Neuronal stem cell (in vitro differentiated cells): ENCODE measurements around the gene DHRS13.

Experiments used
- DNase-seq: peaks from one replicate; pipeline ENCODE4 v3.0.0-alpha.2; 2013; ENCODE audit warnings: low spot score
- H2AFZ ChIP-seq: one replicate; pipeline ENCODE4 v1.6.1; 2013; ENCODE audit warnings: mild to moderate bottlenecking, low read length, inconsistent platforms
- H2AK5ac ChIP-seq: 2 replicates; pipeline ENCODE4 v1.6.1; 2013; ENCODE audit warnings: low read depth, mild to moderate bottlenecking, inconsistent platforms, low read length, moderate library complexity, mixed read lengths
- H2BK120ac ChIP-seq: 2 replicates; pipeline ENCODE4 v1.6.1; 2013; ENCODE audit warnings: low read depth, mild to moderate bottlenecking, inconsistent platforms, low read length, moderate library complexity, mixed read lengths
- H2BK12ac ChIP-seq: one replicate; pipeline ENCODE4 v1.6.1; 2013; ENCODE audit warnings: low read length, inconsistent platforms
- H2BK15ac ChIP-seq: 2 replicates; pipeline ENCODE4 v1.6.1; 2013; ENCODE audit warnings: mild to moderate bottlenecking, low read length, inconsistent platforms, mixed read lengths
- H2BK5ac ChIP-seq: one replicate; pipeline ENCODE4 v1.6.1; 2013; ENCODE audit warnings: inconsistent platforms, mild to moderate bottlenecking, low read length, moderate library complexity
- H3K14ac ChIP-seq: one replicate; pipeline ENCODE4 v1.6.1; 2013; ENCODE audit warnings: low read length, inconsistent platforms
- H3K18ac ChIP-seq: 2 replicates; pipeline ENCODE4 v1.6.1; 2013; ENCODE audit warnings: low read length, inconsistent platforms
- H3K23ac ChIP-seq: 2 replicates; pipeline ENCODE4 v1.6.1; 2013; ENCODE audit warnings: low read depth, mild to moderate bottlenecking, mixed read lengths, low read length, inconsistent platforms; ENCODE audit not compliant: poor library complexity
- H3K27ac ChIP-seq: replicated peaks from 3 replicates; pipeline ENCODE4 v1.5.1; 2013; ENCODE audit warnings: low read length, inconsistent platforms
- H3K27me3 ChIP-seq, 3 experiments: 2 replicates each; pipeline ENCODE4 v1.6.1; 2013; ENCODE audit warnings: low read length in 3 of 3, mild to moderate bottlenecking in 2 of 3, inconsistent platforms in 1 of 3, low read depth in 1 of 3, mixed read lengths in 1 of 3, moderate library complexity in 1 of 3; ENCODE audit not compliant: control insufficient read depth in 3 of 3, insufficient read depth in 3 of 3
- H3K36me3 ChIP-seq, 2 donors: replicated peaks in 1 of 2; 2 replicates each; pipeline ENCODE4 v1.6.1; 2013; ENCODE audit warnings: low read length in 2 of 2; ENCODE audit not compliant: control insufficient read depth in 2 of 2, insufficient read depth in 2 of 2
- H3K4ac ChIP-seq: 2 replicates; pipeline ENCODE4 v1.6.1; 2013; ENCODE audit warnings: inconsistent platforms, mild to moderate bottlenecking, low read length, moderate library complexity
- H3K4me1 ChIP-seq, 2 donors: 1 replicate in 1 of 2; 2 replicates in 1 of 2; pipeline ENCODE4 v1.6.1; 2013; ENCODE audit warnings: low read length in 2 of 2, low read depth in 1 of 2; ENCODE audit not compliant: control insufficient read depth in 2 of 2, insufficient read depth in 1 of 2
- H3K4me2 ChIP-seq: one replicate; pipeline ENCODE4 v1.6.1; 2013; ENCODE audit warnings: mild to moderate bottlenecking, low read length, inconsistent platforms; ENCODE audit not compliant: insufficient read depth, poor library complexity, severe bottlenecking
- H3K4me3 ChIP-seq, 2 donors: 2 replicates each; pipeline ENCODE4 v1.5.1; 2013; ENCODE audit warnings: low read length in 2 of 2, mild to moderate bottlenecking in 2 of 2, inconsistent platforms in 1 of 2, moderate library complexity in 1 of 2
- H3K79me1 ChIP-seq: one replicate; pipeline ENCODE4 v1.6.1; 2013; ENCODE audit warnings: low read depth, mild to moderate bottlenecking, inconsistent platforms, low read length, moderate library complexity
- H3K9ac ChIP-seq: one replicate; pipeline ENCODE4 v1.6.1; 2013; ENCODE audit warnings: mild to moderate bottlenecking, low read depth, low read length, inconsistent platforms; ENCODE audit not compliant: poor library complexity
- H3K9me3 ChIP-seq, 2 donors: replicated peaks in 1 of 2; 2 replicates each; pipeline versions ENCODE3 to v1.6.1; 2013; ENCODE audit warnings: low read length in 2 of 2, mild to moderate bottlenecking in 2 of 2, inconsistent platforms in 1 of 2, low read depth in 1 of 2, mixed read lengths in 1 of 2, moderate library complexity in 1 of 2; ENCODE audit not compliant: control insufficient read depth in 2 of 2, insufficient read depth in 1 of 2
- H4K8ac ChIP-seq: one replicate; pipeline ENCODE4 v1.6.1; 2013; ENCODE audit warnings: low read depth, mild to moderate bottlenecking, inconsistent platforms, low read length, moderate library complexity
- H4K91ac ChIP-seq: one replicate; pipeline ENCODE4 v1.6.1; 2013; ENCODE audit warnings: low read length, low read depth, mild to moderate bottlenecking, inconsistent platforms; ENCODE audit not compliant: poor library complexity
- WGBS, 2 donors: extraction: QIAGEN DNeasy Blood & Tissue Kit; methylation state at CpG; one replicate each; pipeline ENCODE4 v1.1.7; 2013; ENCODE audit warnings: missing lambda C conversion rate in 2 of 2, mixed read lengths in 1 of 2; ENCODE audit not compliant: insufficient read length in 2 of 2, insufficient replicate concordance in 1 of 2; ENCODE audit errors: extremely low coverage in 2 of 2; 5-methylcytosine and 5-hydroxymethylcytosine counted together

The DHRS13 gene

DNA sequence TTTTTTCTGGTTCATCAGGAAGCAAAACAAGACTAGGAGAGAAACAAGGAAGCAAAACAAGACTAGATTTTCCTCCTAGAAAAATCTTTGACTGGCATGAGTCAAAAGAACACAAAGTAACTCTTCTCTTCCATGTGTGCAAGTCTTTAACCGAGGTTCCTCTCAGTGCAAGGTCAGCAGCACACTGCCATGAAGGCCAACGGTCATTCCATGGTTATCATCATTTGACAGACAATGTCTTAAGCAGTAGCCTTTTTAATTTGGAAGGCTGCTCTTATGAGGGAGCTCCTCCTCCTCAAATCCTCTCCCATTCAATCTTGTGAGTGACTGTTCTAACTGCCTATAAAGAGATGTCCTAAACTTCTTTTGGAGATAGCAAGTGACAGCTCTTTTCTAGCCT, 15.4 kb upstream of the DHRS13 start:
- no peak overlapping the region for H2AK5ac ChIP-seq

DNA sequence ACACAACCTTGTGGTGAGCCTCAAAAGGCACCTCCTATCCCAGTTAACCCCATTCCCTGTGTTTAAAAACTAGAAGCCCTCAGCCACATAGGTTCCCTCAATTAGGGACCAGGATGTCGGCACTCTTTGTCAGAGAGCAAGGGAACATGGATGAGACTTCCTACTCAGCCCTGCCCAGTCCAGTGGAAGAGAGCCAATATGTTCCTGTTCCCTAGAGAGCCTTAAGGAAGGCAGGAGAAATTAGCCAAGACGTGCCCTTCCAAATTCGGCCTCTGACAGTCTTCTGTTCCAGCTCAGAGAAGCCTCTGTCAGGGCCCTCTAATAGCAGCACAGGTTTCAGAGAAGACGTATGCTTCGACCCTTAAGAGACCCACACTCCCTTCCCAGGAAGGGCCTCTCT, 14.6 kb upstream of the DHRS13 start:
- Histone ChIP-seq H3K23ac (no peak overlapping the region), H3K4me1 (no peaks in the 10 kb centered on the region), H3K9me3 (no peaks in the 10 kb centered on the region), H3K9ac (no peak overlapping the region), H3K14ac (no peak overlapping the region), H4K91ac (no peak overlapping the region), H2BK12ac (no peak overlapping the region), H2AK5ac (no peak overlapping the region), H3K4me3 (no peak overlapping the region), H3K18ac (no peak overlapping the region), H2BK120ac (no peak overlapping the region), H3K4me2 (no peak overlapping the region), H3K27me3 (no peaks in the 10 kb centered on the region), H2BK15ac (no peak overlapping the region), H3K27ac (no peak overlapping the region), H3K36me3 (peaks cover 60 to 95% of the 10 kb centered on the region in 2 donors), H2AFZ (no peak overlapping the region), H3K79me1 (no peaks in the 10 kb centered on the region), H3K4ac (no peak overlapping the region), H4K8ac (no peak overlapping the region), H2BK5ac (no peak overlapping the region)
- DNase-seq = no peak
- WGBS, 2 donors = no CpG with 5 or more reads among the region's 5 CpGs

More for the DNA sequence above, 15.4 kb upstream of the DHRS13 start:
- Histone ChIP-seq H2BK12ac (no peak overlapping the region), H3K18ac (no peak overlapping the region), H3K4me1 (no peaks in the 10 kb centered on the region), H2BK120ac (no peak overlapping the region), H3K14ac (no peak overlapping the region), H3K79me1 (no peaks in the 10 kb centered on the region), H3K4me2 (no peak overlapping the region), H3K36me3 (peaks cover 54 to 95% of the 10 kb centered on the region in 2 donors), H3K9me3 (no peaks in the 10 kb centered on the region), H3K27ac (no peak overlapping the region), H2BK5ac (no peak overlapping the region), H4K91ac (no peak overlapping the region), H2BK15ac (no peak overlapping the region), H4K8ac (no peak overlapping the region), H3K4ac (no peak overlapping the region), H2AFZ (no peak overlapping the region), H3K23ac (no peak overlapping the region), H3K4me3 (no peak overlapping the region), H3K27me3 (no peaks in the 10 kb centered on the region), H3K9ac (no peak overlapping the region)
- WGBS, 2 donors = no CpG with 5 or more reads among the region's 2 CpGs
- no peak for DNase-seq

DNA sequence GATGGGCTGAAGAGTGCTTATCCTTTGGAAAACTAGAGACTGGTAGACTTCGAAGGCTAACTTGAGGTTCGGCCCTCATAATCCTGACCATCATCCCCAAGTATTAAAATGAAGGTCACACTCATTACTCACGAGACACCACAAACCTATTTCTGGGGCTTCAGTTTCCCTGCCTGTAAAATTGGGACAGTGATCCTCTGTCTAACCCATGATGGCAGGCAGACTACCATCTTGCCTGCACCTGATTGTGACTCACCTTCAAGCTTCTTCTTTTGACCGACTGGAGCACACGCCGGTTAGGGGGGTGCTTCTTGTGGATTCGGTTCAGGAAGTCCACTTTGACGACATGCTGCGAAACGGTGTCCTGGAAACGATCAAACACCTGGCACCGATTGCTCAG, 14.2 kb upstream of the DHRS13 start:
- Histone ChIP-seq H3K4me2 (no peak overlapping the region), H2BK15ac (no peak overlapping the region), H3K4me3 (no peak overlapping the region), H3K4ac (no peak overlapping the region), H4K8ac (no peak overlapping the region), H2AK5ac (no peak overlapping the region), H3K18ac (no peak overlapping the region), H2BK12ac (no peak overlapping the region), H3K23ac (no peak overlapping the region), H3K9me3 (no peaks in the 10 kb centered on the region), H4K91ac (no peak overlapping the region), H3K9ac (no peak overlapping the region), H3K14ac (no peak overlapping the region), H2BK120ac (no peak overlapping the region), H3K27ac (no peak overlapping the region), H3K27me3 (no peaks in the 10 kb centered on the region), H2AFZ (no peak overlapping the region), H3K79me1 (no peaks in the 10 kb centered on the region), H2BK5ac (no peak overlapping the region), H3K4me1 (no peaks in the 10 kb centered on the region), H3K36me3 (peaks cover 62 to 95% of the 10 kb centered on the region in 2 donors)
- WGBS, 2 donors = no CpG with 5 or more reads among the region's 12 CpGs
- DNase-seq = no peak

DNA sequence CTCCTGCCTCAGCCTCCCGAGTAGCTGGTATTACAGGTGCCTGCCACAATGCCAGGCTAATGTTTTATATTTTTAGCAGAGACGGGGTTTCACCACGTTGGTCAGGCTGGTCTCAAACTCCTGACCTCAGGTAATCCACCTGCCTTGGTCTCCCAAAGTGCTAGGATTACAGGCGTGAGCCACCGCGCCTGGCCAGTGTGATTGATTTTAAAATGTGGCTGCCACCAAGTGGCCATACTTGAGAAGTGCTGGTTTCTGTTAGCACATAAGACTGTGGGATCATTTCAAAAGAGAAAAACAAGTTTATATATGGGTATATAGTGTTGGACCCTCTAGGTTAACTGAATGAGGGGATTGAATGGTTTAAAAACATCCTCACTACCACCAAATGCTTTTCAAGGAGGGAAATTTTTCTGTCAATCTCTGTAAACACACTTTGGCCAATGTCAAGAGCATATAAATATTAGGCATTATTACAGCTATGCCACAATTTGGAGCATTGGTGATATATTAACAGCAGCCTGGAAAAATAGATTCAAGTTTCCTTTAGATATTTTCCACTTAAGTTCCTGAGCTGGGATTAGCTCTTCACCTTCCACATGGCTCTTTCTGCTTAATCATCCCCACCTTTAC, 13.5 kb upstream of the DHRS13 start:
- Histone ChIP-seq H3K23ac (no peak overlapping the region), H2BK15ac (no peak overlapping the region), H2BK5ac (no peak overlapping the region), H3K27me3 (no peaks in the 10 kb centered on the region), H3K79me1 (no peaks in the 10 kb centered on the region), H3K4me2 (no peak overlapping the region), H3K36me3 (peaks cover 64 to 95% of the 10 kb centered on the region in 2 donors), H3K18ac (no peak overlapping the region), H4K91ac (no peak overlapping the region), H3K4me1 (no peaks in the 10 kb centered on the region), H2BK12ac (no peak overlapping the region), H3K14ac (no peak overlapping the region), H4K8ac (no peak overlapping the region), H3K4me3 (no peak overlapping the region), H2AFZ (no peak overlapping the region), H3K9ac (no peak overlapping the region), H3K9me3 (no peaks in the 10 kb centered on the region), H2BK120ac (no peak overlapping the region), H3K27ac (no peak overlapping the region), H3K4ac (no peak overlapping the region), H2AK5ac (no peak overlapping the region)
- WGBS, 2 donors = no CpG with 5 or more reads among the region's 6 CpGs
- no peak for DNase-seq
